Superior temporal gyrus (tissue), 1 donor: ENCODE data around the gene AKT2.

ENCODE experiments used
- DNase-seq: peaks from one replicate; pipeline ENCODE4 v3.0.0-alpha.2; 2016; ENCODE audit errors: extremely low spot score

AKT2 gene

GRCh38 chr19:40273469-40274360 lies 11.4 kb downstream of the AKT2 start:
- no peak for DNase-seq

GRCh38 chr19:40272261-40272660 lies 12.9 kb downstream of the AKT2 start:
- DNase-seq, result no peak

- no peak for DNase-seq
Measured at GRCh38 chr19:40271706-40272105, 13.4 kb downstream of the AKT2 start.

DNA sequence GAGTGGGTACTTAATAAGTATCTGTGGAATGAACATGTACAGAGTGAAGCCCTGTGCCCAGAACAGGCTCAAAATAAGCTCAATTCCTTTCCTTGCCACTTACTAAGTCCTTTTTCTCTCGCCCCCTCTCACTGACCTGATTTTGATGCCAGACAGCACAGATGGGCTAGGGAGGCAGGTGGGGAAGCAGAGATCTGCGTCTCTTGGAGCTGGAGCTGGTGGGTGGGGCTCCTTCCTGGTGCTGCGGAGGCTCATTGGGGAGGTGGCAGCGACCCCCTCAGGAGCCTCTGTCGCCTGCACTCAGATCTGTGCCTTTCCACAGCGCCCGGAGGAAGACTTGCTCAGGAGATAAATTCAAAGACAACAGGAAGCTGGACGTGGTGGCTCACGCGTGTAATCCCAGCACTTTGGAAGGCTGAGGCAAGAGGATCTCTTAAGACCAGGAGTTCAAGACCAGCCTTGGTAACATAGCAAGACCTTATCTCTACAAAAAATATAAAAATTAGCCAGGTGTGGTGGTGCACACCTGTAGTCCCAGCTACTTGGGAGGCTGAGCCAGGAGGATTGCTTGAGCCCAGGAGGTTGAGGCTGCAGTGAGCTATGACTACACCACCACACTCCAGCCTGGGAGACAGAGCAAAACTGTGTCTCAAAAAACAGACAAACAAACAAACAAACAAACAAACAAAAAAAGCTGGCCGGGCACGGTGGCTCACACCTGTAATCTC lies 14.6 kb downstream of the AKT2 start:
- peak; percentile 45 for DNase-seq

- DNase-seq, result no peak
Measured at GRCh38 chr19:40269216-40269940, 15.8 kb downstream of the AKT2 start.

- DNase-seq, result no peak
Measured at GRCh38 chr19:40267601-40267997, 17.5 kb downstream of the AKT2 start.

DNA sequence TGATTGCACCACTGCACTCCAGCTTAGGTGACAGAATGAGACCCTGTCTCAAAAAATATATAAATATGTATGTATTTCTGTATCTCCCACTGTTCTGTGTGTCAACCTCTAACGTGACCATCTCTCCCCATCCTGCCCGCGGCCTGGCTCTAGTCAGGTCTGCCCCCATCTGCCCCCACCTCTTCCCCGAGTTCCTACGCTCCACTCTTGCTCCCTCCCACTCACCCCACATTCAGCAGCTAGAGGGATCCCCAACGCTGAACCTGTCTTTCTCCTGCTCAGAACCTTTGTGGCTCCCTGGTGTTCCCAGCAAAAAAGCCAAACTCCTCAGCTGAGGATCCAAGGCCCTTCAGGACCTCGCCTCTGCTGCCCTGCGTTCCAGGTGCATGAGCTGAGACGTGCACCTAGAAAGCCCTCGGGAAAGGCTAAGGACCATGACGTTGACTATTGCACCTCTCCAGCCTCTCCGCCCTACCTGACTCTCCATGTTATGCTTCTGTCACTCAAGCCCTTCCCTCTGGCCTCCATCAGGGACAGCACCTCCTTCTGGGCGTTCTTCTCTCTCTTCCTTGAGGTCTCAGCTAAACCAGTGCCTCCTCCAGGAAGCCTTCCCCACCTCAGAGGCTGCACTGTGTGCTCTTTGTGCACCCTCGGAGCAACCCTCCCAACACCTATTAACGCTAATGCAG lies 18.1 kb downstream of the AKT2 start:
- DNase-seq, result no peak

- no peak for DNase-seq
Measured at GRCh38 chr19:40266119-40266518, 19.0 kb downstream of the AKT2 start.

- DNase-seq, result no peak
Measured at GRCh38 chr19:40265763-40266099, 19.4 kb downstream of the AKT2 start.

- no peak for DNase-seq
Measured at GRCh38 chr19:40265055-40265762, 19.9 kb downstream of the AKT2 start.

DNA sequence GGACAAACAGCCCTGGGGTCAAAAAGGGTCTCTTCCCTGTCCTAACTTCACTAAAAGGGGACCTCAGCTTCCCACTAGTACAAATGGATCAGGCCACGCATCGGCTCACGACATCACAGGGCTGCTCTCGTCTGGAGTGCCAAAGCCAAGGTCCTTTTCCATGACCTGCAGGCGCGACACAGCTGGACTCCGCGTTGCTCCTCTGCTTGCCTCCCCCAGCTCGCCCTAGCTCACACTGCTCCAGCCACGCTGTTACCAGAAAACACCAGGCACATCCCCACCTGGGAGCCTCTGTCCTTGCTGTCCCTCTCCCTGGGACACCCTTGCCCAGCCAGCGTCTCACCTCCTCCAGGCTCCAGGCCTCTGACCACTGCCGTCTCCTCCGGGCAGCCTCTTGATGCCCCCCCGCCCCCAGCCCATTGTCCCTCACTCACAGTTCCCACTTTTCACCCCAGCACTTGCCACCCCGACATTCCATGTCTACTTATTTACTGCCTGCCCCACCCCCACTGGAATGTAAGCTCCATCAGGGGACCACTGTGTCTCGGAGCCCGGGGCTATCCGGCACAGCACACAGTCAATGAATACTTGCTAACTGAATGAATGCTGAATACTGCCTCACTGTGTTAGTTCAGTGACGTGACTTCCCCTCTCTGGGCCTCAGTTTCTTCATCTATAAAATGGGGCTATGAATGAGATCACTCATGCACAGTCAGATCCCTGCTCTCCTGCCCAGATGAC lies 20.7 kb downstream of the AKT2 start:
- no peak for DNase-seq

- DNase-seq, result no peak
Measured at GRCh38 chr19:40263440-40264313, 21.5 kb downstream of the AKT2 start.

DNA sequence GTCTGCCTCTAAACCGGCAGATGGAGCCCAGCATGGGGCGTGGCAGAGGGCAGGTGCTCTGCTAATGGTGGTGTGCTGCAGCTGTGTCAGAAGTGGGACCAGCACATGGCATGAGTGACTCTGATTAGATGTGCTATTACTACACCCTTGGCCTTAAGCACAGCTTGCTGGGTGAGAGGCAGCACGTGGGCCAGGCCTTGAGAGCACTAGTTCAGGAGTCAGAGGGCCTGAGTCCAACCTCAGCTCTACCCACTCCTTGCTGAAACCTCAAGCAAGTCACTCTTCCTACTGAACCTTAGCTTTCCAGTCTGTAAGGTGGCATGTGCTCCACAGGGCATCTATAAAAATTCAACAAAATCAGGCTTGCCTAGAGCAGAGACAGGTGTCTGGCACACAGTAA lies 22.7 kb downstream of the AKT2 start:
- no peak for DNase-seq

- no peak for DNase-seq
Measured at GRCh38 chr19:40261631-40262030, 23.5 kb downstream of the AKT2 start.

DNA sequence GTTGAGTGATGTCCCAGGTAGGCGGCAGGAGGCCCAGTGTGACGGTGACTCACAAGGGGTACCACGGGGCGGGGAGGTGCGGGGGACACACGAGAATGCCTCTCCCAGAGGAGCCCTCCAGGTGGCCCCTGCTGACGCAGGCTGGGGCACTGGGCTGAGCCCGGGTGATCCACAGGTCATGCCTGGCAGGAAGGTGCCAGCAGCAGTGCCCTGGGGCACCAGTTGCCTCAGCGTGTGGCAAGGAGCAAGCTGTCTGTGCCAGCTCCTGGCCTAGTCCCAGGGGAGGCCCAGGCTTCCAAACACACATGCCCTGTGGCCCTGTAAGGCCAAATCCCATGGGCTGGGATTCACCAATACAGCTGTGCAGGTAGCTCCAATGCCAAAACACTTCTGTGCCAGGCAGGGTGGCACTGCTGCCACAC lies 28.0 kb downstream of the AKT2 start:
- DNase-seq, result no peak

DNA sequence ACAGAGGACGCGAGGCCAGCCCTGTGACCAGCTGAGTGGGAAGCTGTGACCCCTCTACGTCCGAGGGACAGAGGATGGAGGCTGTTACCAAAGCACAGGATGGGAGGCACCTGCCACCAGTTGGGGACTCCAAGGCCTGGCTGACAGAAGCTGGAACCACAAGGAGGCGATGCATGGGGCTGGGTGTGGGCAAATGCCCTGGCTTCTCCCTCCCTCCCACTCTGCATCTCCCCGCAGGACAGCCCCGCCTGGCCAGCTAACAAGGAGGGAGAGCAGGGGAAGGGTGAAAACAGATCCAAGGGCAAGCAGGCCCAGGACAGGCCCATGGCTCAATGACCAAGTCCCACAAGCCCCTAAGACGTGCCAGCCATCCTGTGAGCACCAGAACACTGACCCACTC lies 28.6 kb downstream of the AKT2 start:
- no peak for DNase-seq

DNA sequence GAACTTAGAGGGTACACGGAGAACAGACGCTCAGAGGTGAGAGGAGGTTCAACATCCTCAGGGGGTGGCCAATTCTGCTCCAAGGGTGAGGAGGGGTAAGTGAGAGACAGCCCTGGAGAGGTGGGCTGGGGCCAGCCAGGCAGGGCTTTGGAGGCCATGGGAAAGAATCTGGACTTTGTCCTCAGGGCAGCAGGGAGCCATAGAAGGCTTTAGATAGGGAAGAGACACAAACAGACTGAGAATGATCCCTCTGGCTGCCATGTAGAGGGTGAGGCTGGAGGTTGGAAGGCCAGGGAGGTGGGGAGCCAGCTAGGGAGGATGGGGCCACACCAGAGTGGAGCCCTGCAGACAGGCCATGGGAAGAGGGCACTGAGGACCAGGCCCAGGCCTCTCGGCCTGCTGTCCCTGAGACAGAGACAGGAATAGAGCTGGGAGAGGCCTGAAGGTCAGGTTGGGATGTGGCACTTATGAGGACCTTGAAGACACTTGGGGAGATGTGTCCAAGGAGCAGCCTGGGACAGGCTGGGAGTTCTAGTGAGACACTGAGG lies 29.5 kb downstream of the AKT2 start:
- no peak for DNase-seq

GRCh38 chr19:40254714-40255418 lies 30.3 kb downstream of the AKT2 start:
- DNase-seq, result no peak
